ENCODE data around the gene SOWAHC.
"Not testable (repeated sequence)": the region's sequence is repeated elsewhere in the genome, so short reads cannot be mapped to it uniquely, and the experiment has no call there.

Gene SOWAHC

DNA sequence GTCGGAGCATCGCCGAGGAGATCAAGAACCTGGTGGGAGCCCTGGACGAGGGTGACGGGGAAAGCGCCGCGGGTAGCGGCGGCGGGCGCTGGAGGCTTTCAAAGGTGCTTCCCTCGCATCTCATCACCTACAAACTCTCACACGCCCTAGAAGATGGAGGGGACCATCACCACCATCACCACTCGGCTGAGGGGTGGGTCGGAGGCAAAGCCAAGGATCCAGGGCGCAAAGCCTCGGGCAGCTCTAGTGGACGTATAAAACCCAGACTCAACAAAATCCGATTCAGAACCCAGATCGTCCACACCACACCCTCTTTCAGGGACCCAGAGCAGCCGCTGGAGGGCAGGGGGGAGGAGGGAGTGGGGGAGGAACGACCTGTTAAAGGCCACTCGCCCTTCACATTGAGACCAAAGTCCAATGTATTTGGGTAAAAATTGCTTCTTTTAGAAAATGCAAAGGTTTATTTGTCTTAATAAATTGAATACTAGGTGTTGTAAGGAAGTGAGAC lies 1.5 kb downstream of the SOWAHC start:
- DNase-seq (ENCODE audit: low read depth, low spot score): no peak

DNA sequence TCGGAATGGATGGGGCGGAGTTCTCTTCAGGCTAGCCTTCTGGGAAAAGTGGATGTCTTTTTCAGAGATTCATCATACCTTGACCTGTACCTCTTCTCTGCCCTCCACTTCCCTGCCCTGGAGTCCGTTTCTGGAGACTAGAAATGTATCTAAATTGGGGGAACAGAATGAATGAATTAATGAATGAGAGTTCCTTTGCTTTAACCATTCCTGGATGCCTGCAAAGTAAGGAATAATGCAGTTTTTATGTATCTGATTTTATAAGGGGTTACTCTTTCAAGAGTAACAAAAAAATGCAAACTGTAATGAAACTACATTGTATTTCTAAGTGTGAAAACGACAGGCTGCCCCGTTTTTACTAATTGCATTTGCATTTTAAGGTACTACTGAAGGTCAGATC lies 2.0 kb downstream of the SOWAHC start:
- DNase-seq (ENCODE audit: low read depth, low spot score): no peak

DNA sequence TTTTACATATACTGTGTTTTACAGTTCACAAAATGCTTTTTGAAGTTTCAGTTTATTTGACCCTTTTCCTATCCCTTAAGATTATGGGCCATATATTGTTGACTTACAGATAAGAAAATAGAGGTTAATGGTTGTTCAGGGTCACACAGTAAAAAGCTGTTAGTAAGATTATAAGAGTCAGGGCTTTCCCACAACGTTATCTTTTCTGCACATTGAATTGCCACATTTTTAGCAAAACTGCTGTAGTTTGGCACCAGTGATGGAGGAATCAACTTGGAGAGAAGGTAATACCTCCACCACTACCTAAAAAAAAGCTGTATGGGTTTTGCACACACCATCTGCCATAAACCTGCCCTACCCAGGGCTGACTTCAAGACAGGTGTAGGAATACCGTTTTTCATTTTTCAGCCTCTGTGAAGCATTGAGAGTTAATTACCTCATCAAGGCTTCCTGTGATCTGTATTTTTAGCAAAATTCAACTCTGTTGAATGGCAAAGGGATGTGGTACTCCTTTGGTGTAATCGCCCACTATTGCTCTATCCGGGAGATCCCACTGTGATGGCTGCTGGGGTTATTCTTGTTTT lies 5.0 kb downstream of the SOWAHC start:
- DNase-seq (ENCODE audit: low read depth, low spot score): no peak

DNA sequence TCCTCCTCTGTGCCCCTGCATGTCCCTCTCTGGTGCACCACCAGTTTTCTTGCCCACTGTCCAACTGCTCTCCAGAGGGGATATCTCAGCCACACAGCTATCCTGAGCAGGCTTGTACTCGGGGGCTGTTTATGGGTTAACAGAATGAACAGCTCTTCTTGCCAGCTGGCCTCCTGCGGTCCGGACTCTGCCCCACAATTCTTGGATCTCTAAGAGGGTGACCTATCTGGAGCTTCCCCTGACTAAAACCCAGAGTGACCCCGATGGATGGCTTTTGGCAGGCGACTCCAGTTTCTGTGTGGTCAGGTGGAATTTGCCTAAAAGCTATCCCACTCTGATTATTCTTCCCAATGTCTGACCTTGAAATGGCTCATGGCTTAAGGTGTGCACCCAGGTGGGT lies 9.1 kb downstream of the SOWAHC start:
- DNase-seq (ENCODE audit: low read depth, low spot score): no peak

DNA sequence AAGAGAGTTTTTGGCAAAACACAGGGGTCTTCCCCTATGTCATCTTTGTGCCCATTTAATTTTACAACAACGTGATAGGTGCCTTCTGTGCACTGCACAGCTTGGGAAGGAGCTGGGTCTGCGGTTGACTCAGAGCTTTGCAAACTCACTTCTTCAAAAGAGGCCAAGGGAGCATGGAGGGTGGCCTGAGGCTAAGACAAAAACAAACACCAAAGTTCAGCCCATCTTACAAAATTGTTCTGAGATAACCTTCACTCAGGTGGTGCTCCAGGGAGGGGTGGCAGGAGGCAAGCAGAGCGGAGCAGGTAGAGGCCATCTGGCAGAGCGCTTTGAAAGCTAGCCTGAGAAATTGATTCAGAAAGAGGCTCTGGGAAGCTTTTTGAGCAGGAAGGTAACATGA lies 9.8 kb downstream of the SOWAHC start:
- DNase-seq (ENCODE audit: low read depth, low spot score): no peak

DNA sequence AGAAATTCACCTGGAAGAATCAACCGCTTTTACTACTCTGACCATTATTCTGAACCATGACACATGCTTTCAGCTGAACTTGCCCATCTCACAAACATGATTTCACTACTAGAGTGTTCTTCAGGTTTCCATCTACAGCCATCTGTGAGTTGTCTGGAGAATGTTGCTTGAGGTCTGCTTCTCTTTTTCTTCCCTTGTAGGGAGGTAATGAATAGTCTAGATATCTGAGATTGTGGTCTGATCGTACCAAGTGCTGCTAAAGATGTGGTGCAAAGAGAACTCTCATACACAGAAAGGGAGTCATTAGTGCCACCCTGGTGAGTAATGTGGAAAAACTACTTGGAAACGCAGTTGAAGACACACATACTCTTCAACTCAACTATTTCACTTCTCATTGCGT lies 10.2 kb downstream of the SOWAHC start:
- no peak for DNase-seq (ENCODE audit: low read depth, low spot score)

DNA sequence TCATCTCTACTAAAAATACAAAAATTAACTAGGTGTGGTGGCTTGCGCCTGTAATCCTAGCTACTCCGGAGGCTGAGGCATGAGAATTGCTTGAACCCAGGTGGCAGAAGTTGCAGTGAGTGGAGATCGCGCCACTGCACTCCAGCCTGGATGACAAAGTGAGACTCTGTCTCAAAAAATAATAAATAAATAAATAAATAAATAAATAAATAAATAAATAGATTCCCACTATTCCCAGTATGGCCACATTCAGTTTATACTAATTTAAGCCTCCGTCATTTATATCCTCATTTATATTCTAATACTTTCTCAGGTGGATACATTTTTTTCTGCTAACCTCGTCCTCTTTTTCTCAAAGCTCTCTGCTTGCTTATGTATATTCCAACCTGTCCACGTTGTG lies 14.2 kb downstream of the SOWAHC start:
- not testable (repeated sequence) for DNase-seq (ENCODE audit: low read depth, low spot score)

DNA sequence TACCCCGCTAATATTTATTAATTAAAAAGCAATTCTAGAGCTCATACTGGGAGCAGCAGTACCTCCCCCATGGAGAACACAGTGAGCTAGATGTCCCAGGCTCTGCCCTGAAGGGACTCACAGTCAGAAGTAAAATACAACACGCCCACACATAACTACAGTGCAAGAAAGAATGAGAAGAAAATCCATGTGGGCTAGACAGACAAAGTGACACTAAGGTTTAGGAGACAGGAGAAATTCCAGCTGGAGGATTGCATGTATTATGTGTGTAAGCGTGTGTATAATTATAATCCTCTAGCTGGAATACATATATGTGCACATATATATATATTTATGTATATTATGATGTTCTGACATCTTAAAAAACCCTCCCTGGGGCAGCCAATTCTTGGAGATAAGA lies 15.7 kb downstream of the SOWAHC start:
- DNase-seq (ENCODE audit: low read depth, low spot score): no peak

DNA sequence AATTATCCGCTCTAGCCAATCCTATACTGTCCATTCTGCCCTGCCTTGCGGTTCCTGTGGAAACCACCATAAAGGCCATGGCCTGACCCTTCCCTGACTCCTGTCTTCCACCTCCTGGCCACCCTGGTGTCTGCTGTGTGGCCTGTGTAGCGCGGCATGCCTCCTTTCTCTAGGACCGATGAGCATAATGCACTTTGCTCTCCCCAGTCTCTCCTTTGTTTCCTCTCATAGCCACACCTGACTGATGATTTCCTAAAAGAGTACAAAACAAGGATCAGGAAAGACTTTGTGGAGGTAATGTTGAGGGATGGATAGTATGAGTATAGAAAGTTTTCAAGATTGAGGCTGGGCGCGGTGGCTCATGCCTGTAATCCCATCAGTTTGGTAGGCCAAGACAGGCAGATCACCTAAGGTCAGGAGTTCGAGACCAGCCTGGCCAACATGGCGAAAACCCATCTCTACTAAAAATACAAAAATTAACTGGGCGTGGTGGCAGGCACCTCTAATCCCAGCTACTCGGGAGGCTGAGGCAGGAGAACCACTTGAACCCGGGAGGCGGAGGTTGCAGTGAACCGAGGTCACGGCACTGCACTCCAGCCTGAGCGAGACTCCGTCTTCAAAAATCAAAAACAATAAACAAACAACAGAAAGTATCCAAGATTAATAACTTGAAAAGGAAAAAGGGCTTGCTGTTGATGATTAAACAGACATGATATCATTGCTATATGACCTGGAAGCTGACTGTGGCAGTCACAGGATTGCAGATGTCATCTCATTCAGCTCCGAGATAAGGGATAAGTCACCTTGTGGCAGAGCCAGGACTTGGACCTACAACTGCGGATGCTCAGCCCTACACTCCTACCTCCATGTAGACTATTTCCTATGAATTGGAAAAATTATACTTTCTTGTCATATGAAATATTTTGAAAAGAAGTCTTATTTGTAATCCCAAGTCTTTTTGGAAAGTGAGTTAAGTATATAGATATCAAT lies 16.6 kb downstream of the SOWAHC start:
- DNase-seq (ENCODE audit: low read depth, low spot score): no peak

DNA sequence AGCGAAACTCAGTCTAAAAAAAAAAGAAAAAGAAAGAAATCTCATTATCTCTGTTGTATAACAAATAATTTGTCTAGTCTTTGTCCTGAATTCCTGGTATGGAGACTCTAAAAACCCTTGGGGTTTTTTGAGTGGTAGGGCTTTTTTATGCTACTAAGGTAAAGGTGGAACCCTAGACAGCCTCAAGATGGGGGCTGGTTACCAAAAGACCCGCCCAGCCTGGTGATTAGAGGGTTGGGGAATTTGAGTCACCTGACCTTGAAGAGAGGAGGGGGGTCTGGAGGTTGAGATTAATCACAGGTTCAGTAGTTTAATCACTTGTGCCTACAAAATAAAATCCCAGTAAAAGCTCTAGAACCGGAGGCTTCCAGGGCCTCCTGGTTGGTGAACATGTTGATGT lies 17.6 kb downstream of the SOWAHC start:
- DNase-seq (ENCODE audit: low read depth, low spot score): no peak

DNA sequence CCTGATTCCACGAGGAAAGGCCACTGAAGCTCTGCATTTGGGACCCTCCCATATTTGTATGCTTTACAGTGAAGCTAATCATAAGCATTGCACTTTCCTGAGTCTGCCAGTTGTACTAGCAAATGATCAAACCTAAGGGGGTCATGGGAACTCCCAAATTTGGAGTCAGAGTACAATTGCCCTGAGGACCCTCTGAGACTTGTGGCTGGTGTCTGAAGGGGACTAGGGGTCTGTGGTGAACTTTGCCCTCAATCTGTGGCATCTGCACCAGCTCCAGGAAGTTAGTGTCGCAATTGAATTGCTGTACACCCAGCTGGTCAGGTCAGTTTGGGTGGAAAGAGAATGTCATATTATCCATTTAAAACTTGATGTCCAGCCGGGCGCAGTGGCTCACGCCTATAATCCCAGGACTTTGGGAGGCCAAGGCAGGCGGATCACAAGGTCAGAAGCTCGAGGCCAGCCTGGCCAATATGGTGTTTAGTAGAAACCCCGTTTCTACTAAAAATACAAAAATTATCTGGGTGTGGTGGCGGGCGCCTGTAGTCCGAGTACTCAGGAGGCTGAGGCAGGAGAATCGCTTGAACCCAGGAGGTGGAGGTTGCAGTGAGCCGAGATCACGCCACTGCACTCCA lies 18.1 kb downstream of the SOWAHC start:
- DNase-seq (ENCODE audit: low read depth, low spot score): no peak

DNA sequence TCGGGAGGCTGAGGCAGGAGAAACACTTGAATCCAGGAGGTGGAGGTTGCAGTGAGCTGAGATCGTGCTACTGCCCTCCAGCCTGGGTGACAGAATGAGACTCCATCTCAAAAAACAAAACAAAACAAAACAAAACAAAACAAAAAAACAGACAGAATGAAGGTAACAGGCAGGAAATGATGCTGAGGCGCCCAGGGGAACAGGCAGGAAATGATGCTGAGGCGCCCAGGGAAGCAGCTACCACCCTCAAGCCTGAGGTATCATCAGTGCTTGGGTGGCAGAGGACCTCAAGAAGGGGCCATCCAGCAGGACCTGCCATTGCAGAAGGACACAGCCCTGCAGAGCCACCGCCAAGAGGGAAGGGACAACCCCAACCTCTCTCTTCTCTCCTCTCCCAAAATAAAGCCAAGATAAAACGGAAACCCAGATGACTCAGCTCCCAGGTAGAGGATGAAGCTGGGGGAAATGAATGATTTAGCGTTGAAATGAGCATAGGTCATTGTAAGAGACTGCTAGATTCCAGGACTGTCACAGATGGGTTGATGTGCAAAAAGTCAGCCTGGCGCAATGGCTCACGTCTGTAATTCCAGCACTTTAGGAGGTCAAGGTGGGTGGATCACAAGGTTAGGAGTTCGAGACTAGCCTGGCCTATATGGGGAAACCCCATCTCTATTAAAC lies 19.3 kb downstream of the SOWAHC start:
- no peak for DNase-seq (ENCODE audit: low read depth, low spot score)

DNA sequence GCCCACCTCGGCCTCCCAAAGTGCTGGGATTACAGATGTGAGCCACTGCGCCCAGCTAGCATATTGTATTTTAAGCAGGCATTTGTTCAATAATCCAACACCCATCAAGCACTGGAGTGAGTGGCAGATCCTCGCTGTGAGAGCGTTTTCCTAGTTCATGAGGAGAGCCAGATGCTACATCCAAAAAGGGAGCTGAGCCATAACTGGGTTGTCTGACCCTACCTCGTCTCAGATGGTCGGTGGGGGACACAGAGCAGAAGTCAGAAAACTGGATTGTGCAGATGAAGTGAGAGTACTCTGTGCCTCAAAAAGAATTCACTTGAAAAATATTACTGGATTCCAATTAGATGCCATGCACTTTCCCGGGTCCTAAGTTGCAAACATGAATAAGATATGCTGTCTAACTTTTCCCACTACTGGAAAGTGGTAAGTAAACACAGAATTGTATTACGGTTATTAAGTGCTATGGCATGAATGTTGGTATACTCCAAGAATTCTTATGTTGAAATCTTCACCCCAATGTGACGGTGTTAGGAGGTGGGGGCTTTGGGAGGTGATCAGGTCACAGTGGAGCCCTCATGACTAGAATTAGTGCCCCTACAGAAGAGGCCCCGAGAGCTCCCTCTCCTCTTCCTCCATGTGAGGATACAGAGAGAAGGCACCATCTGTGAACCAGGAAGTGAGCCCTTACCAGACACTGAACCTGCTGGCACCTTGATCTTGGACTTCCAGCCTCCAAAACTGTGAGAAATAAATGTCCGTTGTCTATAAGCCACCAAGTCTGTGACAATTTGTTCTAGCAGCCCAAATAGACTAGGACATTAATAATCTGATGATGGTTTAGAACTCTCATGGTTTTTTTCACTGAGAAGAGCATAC lies 21.5 kb downstream of the SOWAHC start:
- no peak for DNase-seq (ENCODE audit: low read depth, low spot score)

DNA sequence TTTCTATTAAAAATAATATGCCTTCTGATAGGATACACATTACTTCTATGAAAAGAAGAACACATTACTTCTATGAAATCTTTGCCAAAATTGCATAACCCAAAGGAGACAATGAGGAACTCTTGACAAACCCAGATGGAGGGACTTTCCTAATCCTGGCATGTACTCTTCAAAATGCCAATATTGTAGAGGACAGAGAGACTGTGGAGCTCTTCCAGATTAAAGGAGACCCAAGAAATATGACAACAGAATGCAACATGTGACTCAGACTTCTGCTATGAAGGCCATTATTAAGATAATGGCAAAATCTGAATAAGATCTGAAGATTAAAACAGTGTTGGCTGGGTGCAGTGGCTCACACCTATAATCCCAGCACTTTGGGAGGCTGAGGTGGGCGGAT lies 22.2 kb downstream of the SOWAHC start:
- no peak for DNase-seq (ENCODE audit: low read depth, low spot score)

DNA sequence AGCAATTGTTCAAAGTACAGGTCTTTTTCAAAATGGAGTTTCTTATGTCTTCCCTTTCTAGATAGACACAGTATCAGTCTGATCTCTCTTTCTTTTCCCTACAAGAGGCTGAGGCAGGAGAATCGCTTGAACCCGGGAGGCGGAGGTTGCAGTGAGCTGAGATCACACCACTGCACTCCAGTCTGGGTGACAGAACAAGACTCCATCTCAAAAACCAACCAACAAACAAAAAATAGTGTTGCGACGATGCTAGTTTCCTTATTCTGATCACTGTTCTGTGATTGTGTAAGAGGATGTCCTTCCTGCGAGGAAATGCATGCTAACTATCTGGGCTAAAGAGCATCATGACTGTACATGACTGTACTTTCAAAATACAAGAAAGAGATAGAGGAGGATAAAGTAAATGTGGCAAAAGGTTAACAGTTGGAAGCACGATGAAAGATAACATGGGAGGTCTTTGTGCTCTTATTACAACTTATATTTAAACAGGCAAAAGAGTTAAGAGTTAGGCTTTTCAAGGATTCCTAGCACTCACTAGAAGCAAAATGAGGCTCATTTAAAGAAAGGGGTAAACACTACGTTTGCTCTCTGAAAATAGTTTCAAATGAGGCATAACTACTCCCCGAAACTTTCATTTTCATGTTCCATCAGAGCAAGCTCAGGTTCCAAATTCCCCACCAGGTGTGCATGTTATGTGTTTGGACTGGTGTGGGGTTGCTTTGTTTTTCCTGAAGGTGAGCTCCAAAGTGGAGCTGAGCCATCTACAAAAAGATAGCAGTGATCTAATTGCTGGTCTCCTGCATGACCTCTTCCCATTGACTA lies 23.8 kb downstream of the SOWAHC start:
- no peak for DNase-seq (ENCODE audit: low read depth, low spot score)

DNA sequence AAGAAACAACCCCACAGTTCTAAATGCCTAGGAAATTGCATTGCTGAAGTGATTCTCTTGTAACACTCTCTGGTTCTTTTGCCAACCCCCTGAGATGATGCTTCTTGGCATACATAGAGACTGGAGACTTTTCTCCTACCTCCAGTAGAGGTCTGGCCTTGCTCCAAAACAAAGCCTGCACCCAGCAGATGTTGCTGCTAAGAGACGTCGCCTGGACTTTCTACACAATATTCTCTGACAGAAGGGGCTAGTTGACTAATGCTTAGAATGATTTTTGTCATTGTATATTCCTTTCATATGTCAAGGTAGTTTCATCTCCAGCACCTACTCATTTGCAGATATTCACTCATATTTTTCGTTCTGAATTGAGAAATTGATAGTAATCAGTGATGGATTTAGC lies 24.6 kb downstream of the SOWAHC start:
- peak; percentile 57 for DNase-seq (ENCODE audit: low read depth, low spot score)

DNA sequence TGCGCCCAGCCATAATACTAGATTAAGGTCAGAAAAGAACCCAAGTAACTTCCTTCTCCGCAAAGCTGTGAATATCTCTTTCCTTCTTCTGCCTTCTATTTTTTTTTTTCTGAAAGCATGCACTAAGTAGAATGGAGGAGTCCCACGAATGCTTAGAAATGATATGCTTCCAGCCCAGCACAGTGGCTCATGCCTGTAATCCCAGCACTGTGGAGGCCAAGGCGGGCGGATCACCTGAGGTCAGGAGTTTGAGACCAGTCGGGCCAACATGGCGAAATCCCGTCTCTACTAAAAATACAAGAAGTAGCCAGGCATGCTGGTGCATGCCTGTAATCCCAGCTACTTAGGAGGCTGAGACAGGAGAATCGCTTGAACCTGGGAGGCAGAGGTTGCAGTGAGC lies 25.8 kb downstream of the SOWAHC start:
- DNase-seq (ENCODE audit: low read depth, low spot score): not testable (repeated sequence)

DNA sequence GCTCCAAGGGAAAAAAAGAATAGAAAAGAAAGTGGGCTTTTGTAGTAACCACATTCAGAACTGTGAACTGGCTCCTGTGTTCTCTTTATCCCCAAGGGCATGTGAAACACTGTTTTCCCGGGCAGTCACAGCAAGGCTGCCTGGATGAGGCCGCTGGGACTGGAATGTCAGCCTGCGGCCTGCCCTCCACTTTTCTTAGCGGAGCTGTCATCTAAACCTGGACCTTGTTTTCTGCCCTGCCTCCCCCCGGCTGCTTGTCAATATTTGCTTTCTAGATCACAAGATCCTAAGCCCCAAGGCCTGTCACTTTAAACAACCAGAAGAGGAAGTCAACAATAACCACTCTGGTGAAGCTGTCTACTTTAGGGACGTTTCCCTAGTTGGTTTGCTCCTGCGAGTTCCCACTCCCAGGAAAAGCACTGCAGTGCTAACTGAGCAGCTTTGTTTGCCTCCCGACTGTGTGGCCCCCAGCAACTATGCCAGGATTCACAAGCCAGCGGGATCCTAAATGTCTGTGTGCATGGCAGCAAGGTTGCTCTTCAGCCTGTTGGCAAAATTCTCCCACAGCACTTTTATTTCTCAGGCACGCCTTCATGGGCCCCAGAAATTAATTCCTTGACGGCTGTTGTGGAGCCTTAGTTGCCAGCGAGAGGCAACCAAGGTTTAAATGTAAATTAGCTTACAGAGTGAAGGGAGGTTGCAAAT lies 30.6 kb downstream of the SOWAHC start:
- no peak for DNase-seq (ENCODE audit: low read depth, low spot score)

DNA sequence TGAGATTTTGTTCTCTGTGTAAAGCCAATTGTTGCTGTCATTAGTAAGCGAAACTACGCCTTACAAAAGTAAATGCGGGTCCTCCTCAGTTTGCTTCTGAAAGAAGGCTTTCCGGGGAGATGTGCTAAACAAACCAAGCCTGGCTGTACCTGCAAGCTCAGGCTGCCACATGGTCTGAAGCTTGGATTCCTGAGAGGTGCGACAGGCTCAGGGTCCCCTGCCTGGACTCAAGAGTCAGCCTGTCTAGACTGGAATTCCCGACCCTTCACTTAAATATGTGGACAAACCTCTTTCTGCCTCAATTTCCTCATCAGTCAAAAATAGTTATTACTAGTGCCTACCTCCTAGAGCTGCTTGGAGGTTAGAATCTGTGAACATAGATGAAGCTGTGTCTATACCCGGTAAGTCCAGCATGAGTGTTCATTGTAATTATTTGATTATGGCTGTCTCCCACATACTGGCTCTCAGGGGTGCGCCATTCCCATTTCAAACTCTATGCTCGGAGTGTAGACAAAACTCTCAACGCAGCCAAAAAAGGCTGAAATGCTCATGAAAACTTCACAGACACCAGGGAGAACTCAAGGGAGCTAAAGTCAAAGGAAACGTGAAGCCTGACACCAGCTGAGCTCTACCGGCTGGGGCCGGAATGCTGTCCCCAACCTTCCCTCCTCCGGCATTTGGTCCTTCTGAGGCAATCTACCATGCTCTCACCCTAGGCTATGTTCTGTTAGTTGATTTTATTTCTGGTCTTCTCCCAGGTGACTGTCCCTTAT lies 31.4 kb downstream of the SOWAHC start:
- DNase-seq (ENCODE audit: low read depth, low spot score): no peak

Measured in smooth muscle cell of the brain vasculature (primary cell).